Ovary (tissue), 9 donors: ENCODE data around the gene ARRB2. TPM values are rescaled to one million over a fixed set of nuclear protein-coding genes. Genes with fewer than 3 reads are reported as not detected.

Experiments used
- DNase-seq, 5 donors: peaks; one replicate each; pipeline ENCODE4 v3.0.0-alpha.2; 2019 to 2020
- H3K27ac ChIP-seq, 2 donors: fragments of 200-600 bp; one replicate each; pipeline versions ENCODE4 v1.5.1 to v1.8.0; 2019 to 2022
- H3K27me3 ChIP-seq: fragments of 200-600 bp; one replicate; pipeline ENCODE4 v1.8.0; 2022
- H3K36me3 ChIP-seq: fragments of 200-600 bp; sonication (generic); one replicate; pipeline ENCODE4 v1.5.1; 2019
- H3K4me1 ChIP-seq: one replicate; pipeline ENCODE4 v1.8.1; 2013; ENCODE audit warnings: mild to moderate bottlenecking, moderate library complexity; ENCODE audit not compliant: insufficient read depth
- H3K4me3 ChIP-seq: fragments of 200-600 bp; sonication (generic); one replicate; pipeline ENCODE4 v1.5.1; 2017
- H3K9me3 ChIP-seq, 2 donors: fragments of 200-600 bp in 1 of 2; sonication (generic) in 1 of 2; one replicate each; pipeline versions ENCODE4 v1.5.1 to v1.8.1; 2013 to 2019; ENCODE audit warnings: mild to moderate bottlenecking in 1 of 2, moderate library complexity in 1 of 2
- CTCF ChIP-seq, 3 donors: fragments of 450-650 bp in 2 of 3; fragments of 200-600 bp in 1 of 3; IDR thresholded peaks; one replicate each; pipeline versions ENCODE4 v1.5.1 to v1.8.0; 2016 to 2022; ENCODE audit warnings: antibody characterized with exemption in 3 of 3, mild to moderate bottlenecking in 1 of 3
- EP300 ChIP-seq: sonication (generic); formaldehyde crosslinking; IDR thresholded peaks from one replicate; pipeline ENCODE4 v1.6.1; 2017; ENCODE audit warnings: antibody characterized with exemption
- POLR2A ChIP-seq: fragments of 450-650 bp; IDR thresholded peaks from one replicate; pipeline ENCODE4 v1.6.1; 2017; ENCODE audit warnings: antibody characterized with exemption, mild to moderate bottlenecking, moderate library complexity
- WGBS, 3 donors: extraction: QIAGEN DNeasy Blood & Tissue Kit in 1 of 3; methylation state at CpG; one replicate each; pipeline versions ENCODE4 v1.1.5 to v1.1.7; 2013 to 2017; 5-methylcytosine and 5-hydroxymethylcytosine counted together
- intact Hi-C, 4 donors: fragments of 100-400 bp; cut with DNase I; formaldehyde crosslinking; loops; one replicate each; pipeline versions ENCODE4 v1.11.0 to v1.15.1; 2022 to 2023
- polyA plus RNA-seq, 2 donors: library from polyadenylated mRNA; stranded (reverse); fragments of 200-250 nt in 1 of 2; fragments of 350-450 nt in 1 of 2; fragmentation: Illumina TruSeq in 1 of 2; extraction: RNeasy Lipid Tissue Mini Kit (QIAGEN cat#74804) in 1 of 2; gene quantifications; one replicate each; pipeline ENCODE4 v1.2.3, GENCODE V29; 2013 to 2014
- total RNA-seq, 7 donors: library from RNA; depleted of rRNA in 2 of 7; stranded (reverse); fragments of >200 nt in 2 of 7; fragmentation: NEBNext Ultra II Directional in 3 of 7; extraction: Animal tissue kit (Norgen Biotek cat#: 25700) in 3 of 7; gene quantifications; one replicate each; pipeline versions ENCODE4 v1.1.0 to v1.2.4, GENCODE V29; 2016 to 2023
- donor health status: DM: no; HTN: no; CAD: no; lungs with moderate emphysema.
- donor health status: DM: no; HTN: no; CAD: no.
- donor health status: Bipolar disorder and iron deficiency.
- donor health status: DM: yes; HTN: yes; CAD: no.
- donor health status: DM: no; HTN: no; CAD: no.
- donor health status: DM: yes; HTN: yes; CAD: no.

The ARRB2 gene
- total and polyA plus RNA-seq, 9 donors = 13.4 to 40.6 (median 30.6) TPM

- no peaks in the 10 kb centered on the region for H3K36me3 ChIP-seq
- TF ChIP-seq CTCF (IDR thresholded peaks at IDR 0.05) = no peak
- no peak for TF ChIP-seq POLR2A
- TF ChIP-seq EP300 = no peak
Measured at GRCh38 chr17:4719146-4719545, 8.7 kb downstream of the ARRB2 start.

GRCh38 chr17:4719684-4720221, 9.3 kb downstream of the ARRB2 start:
- H3K9me3 ChIP-seq = no peaks in the 10 kb centered on the region
- WGBS, 3 donors = 61 to 68% (median 61%) methylated on average over 15 of the region's 15 CpGs
- DNase-seq = peak in 3 of 5 donors; percentile 41 to 62 (median 62)
- no peak for TF ChIP-seq EP300
- no peak for TF ChIP-seq POLR2A
- no peak for TF ChIP-seq CTCF (IDR thresholded peaks at IDR 0.05)
- no peaks in the 10 kb centered on the region for H3K36me3 ChIP-seq
- intact Hi-C loops = no loop called here
- no peaks in the 10 kb centered on the region for H3K27me3 ChIP-seq
- H3K4me1 ChIP-seq = no peaks in the 10 kb centered on the region
- no peak overlapping the region for H3K27ac ChIP-seq
- no peak overlapping the region for H3K4me3 ChIP-seq

More at GRCh38 chr17:4719146-4719545, 8.7 kb downstream of the ARRB2 start:
- H3K27me3 ChIP-seq = no peaks in the 10 kb centered on the region
- DNase-seq = no peak
- no peaks in the 10 kb centered on the region for H3K9me3 ChIP-seq
- no peaks in the 10 kb centered on the region for H3K4me1 ChIP-seq
- H3K27ac ChIP-seq = no peak overlapping the region
- intact Hi-C loops = no loop called here
- 82 to 84% (median 83%) methylated on average over 10 of the region's 10 CpGs for WGBS, 3 donors
- no peak overlapping the region for H3K4me3 ChIP-seq

- WGBS, 3 donors = 89 to 94% (median 91%) methylated on average over 7 of the region's 7 CpGs
Measured at GRCh38 chr17:4720787-4721186, 10.4 kb downstream of the ARRB2 start.

GRCh38 chr17:4721203-4722135, 11.0 kb downstream of the ARRB2 start:
- Histone ChIP-seq H3K36me3 (no peaks in the 10 kb centered on the region), H3K27me3 (no peaks in the 10 kb centered on the region), H3K27ac (peak overlapping the region in 1 of 2 donors; percentile 80), H3K4me3 (no peak overlapping the region), H3K9me3 (no peaks in the 10 kb centered on the region), H3K4me1 (no peaks in the 10 kb centered on the region)
- peak in 1 of 5 donors; percentile 55 for DNase-seq
- intact Hi-C loops = no loop called here
- TF ChIP-seq CTCF (IDR thresholded peaks at IDR 0.05) = no peak
- no peak for TF ChIP-seq EP300
- TF ChIP-seq POLR2A = no peak
- WGBS, 3 donors = 30 to 51% (median 35%) methylated on average over 20 of the region's 20 CpGs

More at GRCh38 chr17:4720787-4721186, 10.4 kb downstream of the ARRB2 start:
- DNase-seq = no peak
- Histone ChIP-seq H3K27ac (peak overlapping the region in 1 of 2 donors; percentile 80), H3K4me1 (no peaks in the 10 kb centered on the region), H3K27me3 (no peaks in the 10 kb centered on the region), H3K36me3 (no peaks in the 10 kb centered on the region), H3K4me3 (no peak overlapping the region), H3K9me3 (no peaks in the 10 kb centered on the region)
- TF ChIP-seq CTCF (IDR thresholded peaks at IDR 0.05) (no peak), EP300 (no peak), POLR2A (no peak)
- intact Hi-C loops = no loop called here
